NT2/D1 (cell line): Measurements from ENCODE around the gene PRICKLE1.
A peak's percentile ranks its signal among the peaks of the same experiment; 100 is the strongest.

Experiments used
- DNase-seq: peaks from one replicate; pipeline ENCODE4 v3.0.0-alpha.2; 2011; ENCODE audit warnings: low read depth, low spot score
- H3K27me3 ChIP-seq: 2 replicates; pipeline ENCODE4 v1.6.0; 2011; ENCODE audit warnings: mild to moderate bottlenecking; ENCODE audit not compliant: insufficient read length, insufficient read depth
- H3K36me3 ChIP-seq: 2 replicates; pipeline ENCODE4 v1.6.1; 2011; ENCODE audit warnings: mild to moderate bottlenecking, low read length, mixed read lengths; ENCODE audit not compliant: insufficient read depth, insufficient read length
- H3K4me1 ChIP-seq: 2 replicates; pipeline ENCODE4 v1.5.1; 2011; ENCODE audit not compliant: insufficient read depth, insufficient read length
- H3K4me3 ChIP-seq: 2 replicates; pipeline ENCODE4 v1.5.1; 2011; ENCODE audit warnings: low read depth; ENCODE audit not compliant: insufficient read length
- H3K9ac ChIP-seq: 2 replicates; pipeline ENCODE4 v1.6.0; 2011; ENCODE audit warnings: low read depth; ENCODE audit not compliant: insufficient read length
- H3K9me3 ChIP-seq: 2 replicates; pipeline ENCODE4 v1.5.1; 2011; ENCODE audit warnings: mild to moderate bottlenecking, low read length; ENCODE audit not compliant: insufficient read depth
- SUZ12 ChIP-seq: IDR thresholded peaks from 2 replicates; pipeline ENCODE4 v1.6.1; 2011; ENCODE audit not compliant: insufficient read length, insufficient read depth; ENCODE audit errors: extremely low read depth
- YY1 ChIP-seq: IDR thresholded peaks from 2 replicates; pipeline ENCODE4 v1.6.1; 2011; ENCODE audit not compliant: insufficient read length, insufficient read depth
- ZNF274 ChIP-seq: IDR thresholded peaks from 2 replicates; pipeline ENCODE4 v1.6.1; 2011; ENCODE audit warnings: mild to moderate bottlenecking, low read depth, low read length

PRICKLE1 gene

DNA sequence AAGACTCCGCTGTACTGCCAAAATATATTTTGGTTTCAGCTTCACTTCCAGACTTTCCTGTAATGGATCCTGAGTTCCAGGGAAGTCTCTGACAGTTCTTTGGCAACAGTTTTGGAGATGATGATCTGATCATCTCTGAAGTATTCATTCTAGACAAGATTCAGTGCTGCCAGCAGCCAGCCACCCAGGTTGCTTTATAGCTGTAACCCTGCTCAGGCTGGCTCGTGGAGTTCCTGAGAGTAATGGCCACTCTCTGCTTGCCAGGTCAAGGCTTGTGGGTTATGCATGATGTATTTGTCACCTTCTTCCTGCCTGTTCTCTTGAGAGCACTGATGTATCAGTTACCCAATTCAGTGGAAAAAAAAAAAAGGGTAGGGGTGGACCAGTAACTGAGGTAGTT, 139.3 kb downstream of the PRICKLE1 start:
- Histone ChIP-seq H3K27me3 (no peaks in the 10 kb centered on the region), H3K9ac (no peak overlapping the region), H3K9me3 (peaks cover 29% of the 10 kb centered on the region), H3K4me3 (no peak overlapping the region), H3K4me1 (peaks cover 3% of the 10 kb centered on the region), H3K36me3 (peaks cover 23% of the 10 kb centered on the region)
- TF ChIP-seq SUZ12 (no peak), YY1 (no peak), ZNF274 (no peak)
- DNase-seq = no peak

GRCh38 chr12:42448841-42449240, 140.7 kb downstream of the PRICKLE1 start:
- Histone ChIP-seq H3K36me3 (peaks cover 29% of the 10 kb centered on the region), H3K4me1 (peaks cover 3% of the 10 kb centered on the region), H3K27me3 (no peaks in the 10 kb centered on the region), H3K9ac (no peak overlapping the region), H3K9me3 (peaks cover 39% of the 10 kb centered on the region), H3K4me3 (no peak overlapping the region)
- no peak for DNase-seq
- no peak for TF ChIP-seq YY1
- no peak for TF ChIP-seq ZNF274
- no peak for TF ChIP-seq SUZ12

- Histone ChIP-seq H3K36me3 (peaks cover 42% of the 10 kb centered on the region), H3K4me1 (peaks cover 3% of the 10 kb centered on the region), H3K9me3 (peaks cover 41% of the 10 kb centered on the region), H3K9ac (no peak overlapping the region), H3K27me3 (no peaks in the 10 kb centered on the region), H3K4me3 (no peak overlapping the region)
- no peak for DNase-seq
- TF ChIP-seq ZNF274 = no peak
- no peak for TF ChIP-seq SUZ12
- TF ChIP-seq YY1 = no peak
Observed at GRCh38 chr12:42447371-42447786, 142.2 kb downstream of the PRICKLE1 start.

DNA sequence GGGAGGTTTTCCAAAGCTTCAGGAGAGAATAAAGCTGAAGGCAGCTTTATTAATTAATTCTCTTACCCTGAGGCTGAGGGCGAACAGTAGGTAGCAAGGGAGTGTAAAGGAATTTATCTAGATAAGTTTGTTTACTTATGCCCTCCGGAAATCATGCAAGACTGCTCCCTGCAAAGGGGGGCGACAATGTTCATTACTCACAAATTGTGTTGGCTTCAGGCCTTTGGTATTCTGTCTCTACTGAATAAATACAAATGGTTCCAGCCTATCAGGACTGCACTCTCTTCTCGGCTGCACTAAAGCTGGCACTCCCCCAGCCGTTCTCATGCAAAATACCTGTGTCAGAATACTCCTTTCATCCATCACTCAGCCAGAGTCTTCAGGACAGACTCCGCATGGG, 142.8 kb downstream of the PRICKLE1 start:
- Histone ChIP-seq H3K4me1 (peaks cover 3% of the 10 kb centered on the region), H3K27me3 (no peaks in the 10 kb centered on the region), H3K9ac (no peak overlapping the region), H3K9me3 (peaks cover 46% of the 10 kb centered on the region), H3K36me3 (peaks cover 48% of the 10 kb centered on the region), H3K4me3 (no peak overlapping the region)
- no peak for TF ChIP-seq YY1
- no peak for TF ChIP-seq ZNF274
- no peak for TF ChIP-seq SUZ12
- peak; percentile 25 for DNase-seq

GRCh38 chr12:42445891-42446290, 143.7 kb downstream of the PRICKLE1 start:
- Histone ChIP-seq H3K36me3 (peaks cover 57% of the 10 kb centered on the region), H3K27me3 (no peaks in the 10 kb centered on the region), H3K9ac (no peak overlapping the region), H3K9me3 (peaks cover 46% of the 10 kb centered on the region), H3K4me1 (peaks cover 3% of the 10 kb centered on the region), H3K4me3 (no peak overlapping the region)
- TF ChIP-seq SUZ12 (no peak), ZNF274 (no peak), YY1 (no peak)
- DNase-seq = no peak

- H3K4me3 ChIP-seq = no peak overlapping the region
Observed at GRCh38 chr12:42444192-42444943, 145.2 kb downstream of the PRICKLE1 start.

DNA sequence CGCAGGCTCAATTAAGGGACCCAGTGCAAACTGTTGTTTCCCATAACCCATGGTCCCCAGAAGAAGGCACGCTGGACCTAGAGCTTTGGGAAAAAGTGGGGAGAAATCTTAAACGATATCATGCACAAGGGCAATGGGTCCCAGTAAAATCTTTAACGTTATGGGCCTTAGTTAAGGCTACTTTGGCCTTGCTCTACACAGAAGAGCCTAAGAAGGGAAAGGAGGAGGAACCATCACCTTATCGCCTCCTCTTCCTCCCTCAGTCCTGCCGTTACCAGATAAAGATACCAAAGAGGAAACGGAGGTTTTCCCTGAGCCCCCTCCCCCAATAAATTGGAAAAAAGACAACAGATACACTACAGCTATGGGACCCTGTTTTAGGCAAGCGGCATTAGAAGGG, 146.7 kb downstream of the PRICKLE1 start:
- DNase-seq = no peak
- H3K9ac ChIP-seq = no peak overlapping the region
- peaks cover 3% of the 10 kb centered on the region for H3K4me1 ChIP-seq
- H3K36me3 ChIP-seq = peaks cover 57% of the 10 kb centered on the region
- peaks cover 46% of the 10 kb centered on the region for H3K9me3 ChIP-seq
- no peak overlapping the region for H3K4me3 ChIP-seq
- no peaks in the 10 kb centered on the region for H3K27me3 ChIP-seq
- TF ChIP-seq SUZ12 (no peak), ZNF274 (no peak), YY1 (no peak)

More at GRCh38 chr12:42444192-42444943, 145.2 kb downstream of the PRICKLE1 start:
- Histone ChIP-seq H3K4me1 (peaks cover 3% of the 10 kb centered on the region), H3K36me3 (peaks cover 62% of the 10 kb centered on the region), H3K27me3 (no peaks in the 10 kb centered on the region), H3K9me3 (peaks cover 46% of the 10 kb centered on the region), H3K9ac (no peak overlapping the region)
- TF ChIP-seq YY1 = no peak
- TF ChIP-seq ZNF274 = no peak
- TF ChIP-seq SUZ12 = no peak
- no peak for DNase-seq
